Left hindlimb (tissue), 1 donor: ENCODE results near the gene RNF220.

Source experiments
- DNase-seq: peaks from one replicate; pipeline ENCODE4 v3.0.0-alpha.2; 2018

RNF220 gene

DNA sequence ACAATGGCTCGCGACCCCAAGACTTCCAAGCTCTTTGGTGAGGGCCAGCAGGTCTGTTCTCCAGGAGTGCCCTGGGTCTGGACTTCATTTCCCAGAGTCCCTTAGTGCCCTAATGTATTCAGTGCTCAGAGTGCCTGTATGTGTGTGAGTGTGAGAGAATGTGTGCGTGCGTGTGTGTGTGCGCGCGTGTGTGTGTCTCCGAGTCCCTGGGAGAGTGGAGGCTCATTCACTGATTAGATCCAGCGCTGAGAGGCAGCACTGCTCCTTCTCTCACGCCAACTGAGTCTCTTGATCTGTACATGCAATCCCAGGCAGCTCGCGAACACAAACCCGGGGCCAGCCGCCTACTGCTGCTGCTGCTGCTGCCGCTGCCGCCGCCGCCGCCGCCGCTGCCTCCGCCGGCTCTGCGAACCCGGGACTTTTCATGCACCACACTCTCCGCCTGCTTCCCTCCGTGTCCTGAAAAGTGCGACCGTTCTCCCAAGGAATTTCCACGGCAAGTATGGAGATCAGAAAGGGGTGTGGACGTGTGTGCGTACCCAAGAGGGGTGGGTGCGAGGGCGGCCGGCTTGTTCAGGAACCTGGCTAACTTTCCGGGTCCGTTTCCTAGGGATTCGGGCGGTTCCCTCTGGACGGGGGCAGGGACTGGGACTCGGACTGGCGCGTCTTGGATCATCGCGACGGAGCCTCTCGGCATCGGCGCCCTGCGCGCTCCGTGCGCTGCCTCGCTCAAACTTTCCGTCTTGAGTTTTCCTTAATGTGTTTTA, at the start of gene RNF220:
RNF220 (plus strand) TSS at position 225 of the 767 bp plus-strand sequence.
- DNase-seq = peak; percentile 77

DNA sequence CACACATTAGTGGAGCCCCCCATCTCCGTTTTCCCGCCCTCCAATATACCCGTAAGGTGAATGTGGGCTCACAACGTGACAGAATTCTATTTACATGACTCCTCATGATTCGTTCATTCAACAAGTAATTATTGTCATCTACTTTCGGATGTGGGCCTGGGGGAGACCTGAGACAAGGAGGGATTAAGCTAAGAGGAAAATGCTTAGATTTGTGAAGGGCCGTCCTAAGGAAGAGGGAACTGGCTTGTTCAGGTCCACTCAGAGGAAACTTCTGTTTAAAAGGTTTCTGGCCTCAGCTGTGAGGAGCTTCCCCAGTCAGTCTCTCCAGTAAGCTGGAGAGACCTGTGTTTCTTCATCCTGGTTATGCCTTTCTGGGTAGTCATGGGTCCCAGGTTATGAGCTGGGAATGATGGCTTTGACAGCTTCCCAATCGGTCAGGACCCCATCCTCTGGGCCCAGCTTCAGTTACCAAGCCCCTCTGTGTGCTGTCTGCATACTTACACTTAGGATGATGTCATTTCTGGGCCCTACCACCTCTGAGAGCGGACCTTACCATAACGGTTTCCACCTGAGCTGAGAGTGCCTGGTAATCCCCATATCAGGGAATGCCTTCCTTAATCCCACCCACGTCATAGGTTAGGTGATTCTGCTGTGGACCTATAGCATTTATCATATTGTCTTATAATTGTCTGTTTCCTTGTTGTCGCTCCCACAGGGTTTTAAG, 49.3 kb upstream of the RNF220 start:
- DNase-seq = no peak

DNA sequence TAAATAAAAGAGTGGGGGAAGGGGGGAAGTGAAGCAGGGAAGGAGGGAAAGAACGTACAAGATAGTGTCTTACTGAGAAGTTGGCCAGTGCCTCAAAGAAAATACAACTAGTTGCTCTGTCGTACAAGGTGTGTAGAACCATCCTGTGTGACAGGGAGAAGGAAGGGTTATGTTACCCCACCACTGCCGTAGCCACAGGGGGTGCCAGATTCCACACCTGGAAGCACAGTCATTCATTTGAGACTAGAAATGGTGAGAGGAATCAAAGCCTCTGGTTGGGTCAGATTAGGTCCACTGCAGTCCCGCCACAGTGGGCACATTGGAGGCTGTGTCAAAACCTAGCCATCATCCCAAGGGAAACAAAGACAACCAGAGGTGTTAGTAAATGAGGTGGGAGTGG, 47.3 kb upstream of the RNF220 start:
- DNase-seq = no peak

DNA sequence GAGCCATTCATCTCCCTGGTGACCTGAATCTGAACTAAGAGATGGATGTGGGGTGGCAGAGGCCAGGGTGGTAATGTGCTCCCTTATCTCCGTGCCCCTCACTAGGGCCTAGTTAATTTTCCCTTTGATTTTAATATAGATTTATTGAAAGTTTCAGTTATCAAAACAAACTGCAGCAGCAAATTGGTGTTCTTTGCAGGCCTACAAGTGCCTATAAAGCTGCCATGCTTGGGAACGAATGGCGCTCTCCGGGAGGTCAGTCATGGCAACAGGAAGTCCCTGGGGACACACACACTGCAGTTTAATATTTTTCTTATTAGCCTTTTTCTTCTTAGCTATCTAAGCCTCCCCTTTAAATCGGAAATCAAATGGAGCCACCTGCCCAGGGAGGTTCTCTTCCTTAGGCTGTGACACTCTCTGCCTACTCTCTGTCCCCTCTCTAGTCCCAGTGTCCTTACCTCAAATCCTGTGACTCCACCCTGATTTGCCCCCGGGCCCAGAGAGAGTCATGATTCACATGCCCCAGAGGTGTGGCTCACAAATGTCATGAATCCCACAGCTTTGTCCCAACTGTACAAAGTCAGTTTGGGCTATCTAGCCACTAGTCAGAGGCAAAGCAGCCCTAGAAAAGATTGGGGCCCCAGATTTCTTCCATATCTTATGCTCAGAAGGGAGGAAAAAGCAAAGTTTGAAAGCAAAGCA, 45.7 kb upstream of the RNF220 start:
- DNase-seq = no peak

DNA sequence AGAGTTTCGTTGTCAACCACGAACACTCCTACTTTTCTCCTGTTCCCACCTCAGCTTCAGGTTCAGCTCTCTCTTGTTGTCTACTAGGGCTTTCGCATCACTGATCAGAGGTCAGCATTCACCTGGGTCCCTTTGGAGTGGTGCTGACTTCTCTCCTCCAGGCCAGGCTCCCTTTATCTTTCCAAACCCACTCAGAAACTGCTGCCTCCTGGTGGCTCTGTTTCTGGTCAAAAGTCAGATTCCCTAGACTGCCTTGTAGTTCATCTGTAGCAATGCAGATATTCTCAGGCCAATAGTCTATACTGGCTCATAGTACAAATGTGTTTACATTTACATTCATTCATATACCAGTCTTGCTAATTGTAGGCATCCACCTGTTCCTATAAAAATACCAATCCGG, 43.6 kb upstream of the RNF220 start:
- DNase-seq = no peak

DNA sequence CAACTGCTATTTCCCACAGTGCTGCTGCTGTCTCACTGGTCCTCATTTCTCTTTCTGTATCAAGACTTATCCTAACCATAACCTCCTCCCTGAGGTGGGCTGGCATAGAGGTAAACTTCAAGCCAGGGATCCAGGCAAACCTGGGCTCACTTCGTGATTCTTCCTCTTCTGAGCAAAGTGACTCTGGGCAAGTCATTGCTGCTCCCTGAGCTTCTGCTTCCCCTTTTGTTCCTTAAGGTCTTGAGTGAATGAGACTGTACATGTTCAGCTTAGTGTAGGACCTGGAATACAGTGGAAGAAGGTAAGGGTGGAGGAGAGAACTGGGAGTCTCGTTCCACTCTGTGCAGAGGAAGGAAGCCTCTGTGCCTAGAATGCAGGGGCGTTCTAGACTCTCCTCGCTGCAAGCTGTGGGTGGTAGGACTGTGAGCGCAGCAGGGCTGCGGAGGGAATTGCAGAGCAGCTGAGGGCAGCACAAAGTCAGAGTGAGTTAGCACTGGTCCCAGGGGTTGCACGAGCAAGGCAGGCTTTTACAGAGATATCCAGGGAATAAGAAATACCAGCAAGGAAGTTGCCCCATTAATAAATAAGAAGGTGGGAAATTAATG, 38.6 kb upstream of the RNF220 start:
- no peak for DNase-seq

DNA sequence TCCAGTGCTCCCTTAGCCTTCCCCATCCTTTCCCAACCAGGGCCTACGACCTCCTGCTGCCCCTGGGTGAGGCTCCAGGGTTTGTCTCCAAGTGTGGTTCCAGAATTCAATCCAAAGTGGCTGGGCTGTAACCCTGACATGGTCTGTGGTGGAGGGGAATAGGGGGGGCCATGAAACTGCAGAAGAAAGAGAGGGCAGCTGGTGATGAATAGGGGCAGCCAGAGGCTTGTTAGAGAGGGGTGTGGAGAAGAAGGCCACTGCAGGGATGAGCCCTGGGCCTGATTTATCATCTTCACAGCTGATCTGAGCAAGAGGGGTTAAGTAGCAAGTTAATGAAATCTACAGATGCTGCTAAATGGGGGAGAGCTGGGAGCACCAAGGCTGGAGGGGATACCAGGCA, 37.1 kb upstream of the RNF220 start:
- no peak for DNase-seq

DNA sequence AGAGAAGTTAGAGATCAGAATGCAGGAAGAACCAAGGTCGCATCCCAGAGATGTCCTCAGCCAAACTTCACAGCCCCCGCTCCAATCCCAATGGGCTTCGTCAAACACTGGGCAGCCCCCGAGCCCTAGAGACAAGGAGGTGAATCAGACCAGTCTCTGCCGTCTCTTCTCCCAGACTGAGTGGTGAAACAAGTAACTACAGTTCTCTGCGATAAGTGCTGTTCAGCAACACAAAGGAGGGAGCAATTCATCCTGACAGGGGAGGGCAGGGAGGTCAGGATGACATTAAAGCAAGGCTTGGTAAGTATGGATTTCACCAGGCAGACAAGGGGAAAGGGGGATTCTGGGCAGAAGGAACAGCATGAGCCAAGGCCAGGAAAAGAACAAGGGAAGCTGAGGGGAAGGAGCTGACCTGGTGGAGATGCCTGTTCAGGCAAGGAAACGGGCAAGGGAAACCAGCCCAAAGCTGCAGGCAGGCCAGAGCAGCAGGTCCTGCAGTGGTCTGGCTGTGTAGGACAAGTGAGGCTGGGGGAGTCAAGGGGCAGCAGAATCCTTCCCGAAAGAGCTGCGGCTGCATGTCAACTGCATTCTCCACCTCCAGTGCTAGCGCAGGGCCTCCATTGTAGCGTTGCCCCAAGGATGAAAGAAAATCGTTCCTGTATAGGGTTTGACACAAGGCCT, 36.4 kb upstream of the RNF220 start:
- no peak for DNase-seq

DNA sequence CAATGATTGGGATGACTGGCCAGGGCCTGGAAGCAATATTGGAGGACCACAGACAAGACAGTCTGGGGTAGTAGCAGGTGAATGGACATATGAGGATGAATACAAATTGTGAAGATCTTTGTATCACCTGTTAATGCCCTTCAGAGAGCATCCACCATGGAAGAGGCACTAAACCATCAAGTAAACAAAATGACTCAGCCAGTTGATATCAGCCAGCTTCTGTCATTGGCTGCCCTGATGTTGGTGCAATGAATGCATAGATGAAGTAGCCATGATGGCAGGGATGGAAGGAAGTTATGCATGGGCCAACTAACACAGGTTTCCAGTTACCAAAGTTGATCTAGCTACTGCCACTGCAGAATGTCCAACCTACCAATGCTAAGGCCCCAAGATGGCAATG, 33.8 kb upstream of the RNF220 start:
- DNase-seq = no peak

DNA sequence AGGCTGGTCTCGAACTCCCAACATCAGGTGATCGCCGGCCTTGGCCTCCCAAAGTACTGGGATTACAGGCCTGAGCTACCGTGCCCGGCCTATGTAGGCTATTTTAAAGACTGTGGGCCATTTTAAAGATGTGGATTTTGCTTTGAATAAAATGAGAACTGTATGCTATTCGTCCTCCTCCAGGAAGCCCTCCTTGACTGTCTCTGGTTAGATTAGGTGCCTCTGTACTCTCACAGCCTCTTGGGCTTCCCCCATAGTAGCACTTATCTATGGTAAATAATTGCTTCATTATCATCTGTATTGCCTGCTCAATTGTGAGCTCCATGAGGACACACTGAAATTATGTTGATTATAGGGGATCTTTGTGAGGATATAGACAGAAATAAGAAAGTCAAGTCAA, 29.5 kb upstream of the RNF220 start:
- no peak for DNase-seq

DNA sequence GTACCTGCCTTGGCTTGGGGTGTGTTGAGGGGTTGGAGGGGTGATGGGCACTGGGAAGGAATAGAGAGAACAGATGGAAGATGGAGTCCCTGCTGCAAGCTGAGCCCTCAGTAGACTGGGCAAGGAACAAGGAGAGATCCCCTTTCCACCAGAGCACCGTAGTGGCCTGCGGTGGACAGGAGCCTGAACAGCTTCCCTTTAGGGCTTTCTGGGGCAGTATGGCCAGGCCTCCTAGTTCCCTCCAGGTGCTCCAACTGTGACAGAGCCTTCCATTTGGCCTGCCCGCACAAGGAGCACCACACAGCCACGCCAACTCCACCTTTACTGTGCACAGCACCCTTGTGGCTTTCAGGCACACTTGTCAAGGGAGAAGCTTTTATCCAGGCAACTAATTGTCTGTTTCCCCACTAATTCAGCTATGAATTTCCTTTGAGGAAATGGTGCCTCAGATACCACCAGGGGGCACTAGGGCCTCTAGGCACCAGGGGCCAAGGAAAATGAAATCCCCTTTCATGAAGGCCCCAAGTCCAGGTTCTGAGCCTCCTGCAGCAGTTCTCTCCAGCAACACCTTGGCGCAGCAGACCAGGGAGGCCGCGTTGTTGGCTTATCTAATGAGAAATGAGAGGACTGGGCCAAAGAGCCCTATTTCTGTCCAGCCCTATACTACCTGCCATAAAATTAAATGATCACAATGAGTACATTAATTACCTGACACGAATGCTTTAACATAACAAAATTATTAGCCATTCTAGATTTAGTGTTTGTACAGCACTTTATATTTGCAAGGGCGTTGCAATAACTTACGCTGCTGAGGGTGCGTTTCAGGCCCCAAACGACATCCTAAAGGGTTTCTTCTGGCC, 26.9 kb upstream of the RNF220 start:
- no peak for DNase-seq

DNA sequence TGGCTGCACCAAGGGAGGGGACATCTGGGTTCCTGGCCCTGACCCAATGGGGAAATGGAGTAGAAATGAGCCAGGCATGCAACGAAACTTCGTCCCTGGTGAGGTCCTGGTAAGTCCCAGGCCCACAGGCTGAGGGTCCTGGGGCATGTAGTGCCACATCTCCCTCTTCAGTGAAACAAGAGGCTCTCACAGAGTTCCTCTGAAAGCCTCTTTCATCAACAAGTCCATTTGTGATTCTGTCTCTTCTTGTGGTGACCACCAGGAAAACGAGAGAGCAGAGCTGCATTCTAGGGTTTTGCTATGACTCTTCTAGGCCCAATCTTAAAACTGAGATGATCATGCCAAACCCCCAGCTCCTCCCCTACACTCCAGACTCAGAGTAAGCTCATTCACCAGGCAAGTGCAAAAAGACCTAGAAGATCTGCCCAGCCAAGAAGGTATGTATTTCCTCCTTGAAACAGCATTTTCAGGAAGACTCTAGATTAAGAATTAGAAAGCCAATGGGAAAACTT, 24.3 kb upstream of the RNF220 start:
- no peak for DNase-seq

DNA sequence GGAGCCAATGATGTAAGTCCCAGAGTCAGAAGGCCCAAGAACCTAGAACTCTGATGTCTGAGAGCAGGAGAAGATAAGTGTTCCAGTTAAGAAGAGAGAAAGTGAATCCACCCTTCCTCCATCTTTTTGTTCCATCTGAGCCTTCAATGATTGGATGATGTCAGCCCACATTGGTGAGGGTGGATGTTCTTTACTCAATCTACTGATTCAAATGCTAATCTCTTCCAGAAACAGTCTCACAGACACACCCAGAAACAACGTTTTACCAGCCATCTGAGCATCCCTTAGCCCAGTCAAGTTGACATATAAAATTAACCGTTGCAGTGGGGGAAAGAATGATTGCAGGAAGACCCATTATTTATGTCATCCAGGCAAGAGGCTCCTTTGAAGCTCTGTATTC, 16.5 kb upstream of the RNF220 start:
- no peak for DNase-seq

DNA sequence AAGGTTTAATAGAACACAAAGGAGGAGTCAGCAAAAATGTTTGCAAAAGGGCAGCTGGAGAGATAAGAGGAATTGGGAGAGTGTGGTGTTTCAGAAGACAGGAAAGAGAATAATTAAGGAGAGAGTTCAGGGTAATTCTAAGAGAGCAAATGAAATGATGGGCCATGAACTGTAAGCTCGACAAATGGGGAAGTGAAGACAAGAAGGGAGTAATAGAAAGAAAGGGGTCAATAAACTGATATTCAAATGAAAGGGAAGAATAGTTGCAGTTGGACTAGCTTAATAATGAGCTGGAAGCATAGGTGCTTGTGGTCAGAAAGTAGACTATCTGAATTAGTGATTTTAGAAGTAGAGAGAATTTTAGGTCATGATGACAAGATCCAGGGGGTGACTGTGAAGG, 15.6 kb upstream of the RNF220 start:
- DNase-seq = no peak

DNA sequence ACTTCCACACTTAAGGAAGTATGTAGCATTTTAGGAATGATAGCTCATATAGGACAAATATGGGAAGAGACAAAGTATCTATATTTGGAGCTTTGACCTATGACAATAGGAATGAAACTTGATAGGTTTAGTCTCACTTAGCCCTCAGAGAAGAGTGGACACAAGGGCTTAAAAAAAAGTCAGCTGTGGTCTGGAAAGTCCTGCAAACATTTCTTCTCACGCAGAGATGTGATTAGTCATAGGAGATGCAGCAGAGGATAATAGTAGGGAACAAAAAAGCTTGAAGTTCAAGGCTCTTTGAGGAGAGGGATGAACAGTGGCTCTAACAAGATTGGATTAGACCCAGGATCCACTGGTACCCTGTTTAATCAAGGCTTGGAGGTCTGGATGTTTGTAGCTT, 14.8 kb upstream of the RNF220 start:
- no peak for DNase-seq

DNA sequence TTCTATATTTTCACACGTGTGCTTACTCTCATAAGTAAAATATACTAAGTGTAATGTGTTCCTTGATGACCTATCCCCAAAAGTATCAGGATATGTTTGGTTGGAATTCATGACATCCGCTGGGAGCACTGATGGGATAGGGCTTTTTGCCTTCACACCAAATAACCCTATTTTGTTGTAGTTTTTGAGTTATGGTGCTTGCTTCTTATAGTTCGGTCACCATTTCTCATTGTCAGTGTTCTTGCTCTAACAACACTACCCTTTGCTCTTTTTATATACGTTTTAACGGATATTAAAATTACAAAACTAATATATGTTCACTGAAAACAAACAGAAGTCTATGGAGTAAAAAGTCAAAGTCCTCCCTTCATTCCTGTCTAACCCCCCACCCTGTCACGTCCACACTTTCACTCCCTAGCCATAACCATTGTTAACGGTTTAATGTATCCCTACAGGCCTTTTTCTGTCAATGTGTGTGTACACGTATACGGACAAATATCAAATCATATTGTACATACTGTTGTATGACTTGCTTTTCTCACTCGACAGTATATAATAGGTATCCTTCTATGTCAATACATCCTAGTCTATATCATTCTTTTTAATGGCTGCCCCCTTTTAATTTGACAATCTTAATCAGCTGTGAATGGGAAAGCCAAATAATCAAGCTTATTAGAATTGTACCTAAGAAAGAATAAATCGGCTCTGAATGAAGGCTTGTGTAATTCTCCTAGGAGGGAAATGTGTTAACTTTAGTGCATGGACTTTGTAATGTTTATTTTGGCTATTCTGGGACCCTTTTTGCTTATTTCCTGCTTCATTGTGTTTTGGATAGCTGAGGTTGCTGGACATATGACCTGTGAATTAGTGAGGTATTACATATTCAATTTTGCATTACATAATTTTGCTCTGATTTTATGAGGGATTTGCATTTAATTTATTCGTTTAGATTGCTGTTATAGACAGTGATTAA, 3.5 kb upstream of the RNF220 start:
- DNase-seq = no peak

DNA sequence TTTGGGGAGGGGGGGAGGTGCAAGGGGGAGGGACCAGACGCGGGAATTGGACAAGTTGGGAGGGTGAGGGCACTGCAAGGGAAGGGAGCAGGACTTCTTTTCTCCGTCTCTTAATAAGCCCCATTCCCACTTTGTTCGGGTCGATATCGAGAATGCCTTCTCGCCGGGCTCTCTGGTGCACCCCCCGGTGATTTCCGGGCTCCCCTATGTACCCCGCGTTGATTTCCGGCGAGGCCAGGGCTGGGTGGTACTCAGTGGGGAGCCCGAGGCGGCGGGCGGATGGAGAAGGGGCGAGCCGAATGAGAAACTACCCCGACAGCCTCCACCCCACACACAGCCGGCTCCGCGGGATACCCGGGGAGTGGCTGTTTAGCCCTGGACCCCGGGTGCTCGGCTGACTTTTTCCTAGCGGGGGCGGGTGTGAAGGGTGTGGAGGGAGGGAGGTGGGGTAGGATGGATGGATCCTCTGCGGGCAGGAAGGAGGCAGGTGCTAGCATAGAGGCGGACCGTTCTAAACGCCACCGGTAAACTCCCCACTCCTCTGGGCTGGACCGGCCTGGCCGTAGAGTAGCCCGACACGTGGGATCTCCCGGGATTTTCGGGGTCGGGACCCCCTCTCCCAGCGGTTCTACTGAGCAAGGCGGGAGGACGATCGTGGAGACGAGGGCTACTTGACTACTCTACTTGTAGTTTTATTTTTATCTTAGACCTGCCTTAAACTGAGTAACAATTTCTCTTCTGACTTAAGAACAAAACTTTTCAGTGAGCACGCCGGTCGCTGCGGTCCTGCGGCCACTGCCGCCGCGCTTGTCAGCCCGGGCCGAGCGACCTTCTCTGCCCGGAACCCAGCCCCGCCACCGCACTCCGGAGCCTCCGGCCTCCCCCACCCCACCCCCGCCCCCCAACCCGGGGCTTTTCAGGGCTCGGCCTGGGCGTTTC, 1.0 kb downstream of the RNF220 start:
- peak; percentile 46 for DNase-seq

DNA sequence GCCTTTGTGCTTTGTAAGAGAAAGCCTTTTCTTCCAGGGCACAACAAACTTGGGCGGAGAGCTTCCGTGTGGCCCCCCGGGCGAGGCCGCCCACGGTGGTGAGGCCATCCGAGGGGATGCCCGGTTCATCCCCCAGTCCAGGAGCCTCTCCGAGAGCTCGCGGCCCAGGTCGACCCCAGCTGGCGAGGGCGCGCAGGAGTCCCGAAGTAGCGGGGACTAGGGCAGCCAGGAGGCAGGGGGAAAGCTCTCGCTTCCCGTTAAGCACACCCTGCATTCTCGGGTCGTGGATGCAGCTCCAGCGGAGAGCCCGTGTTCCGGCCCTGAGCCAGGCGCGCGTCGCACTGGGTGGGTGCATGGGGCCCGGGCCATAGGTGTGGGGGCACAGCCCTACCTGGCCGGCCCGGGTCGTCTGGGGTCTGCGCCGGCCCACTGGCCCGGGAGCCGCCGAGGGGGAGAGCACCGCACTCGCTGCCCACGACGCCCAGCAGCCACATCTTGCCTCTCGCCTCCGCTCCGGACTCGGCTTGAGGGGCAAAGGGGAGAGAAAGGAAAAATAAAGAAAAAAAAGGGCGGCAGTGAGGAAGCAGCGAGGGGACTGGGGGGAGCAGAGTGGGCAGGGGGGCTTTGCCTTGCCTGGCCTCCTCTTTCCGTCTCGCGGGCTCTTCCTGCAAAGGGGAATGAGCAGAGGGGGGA, 1.8 kb downstream of the RNF220 start:
- DNase-seq = peak; percentile 52
